Ishikawa (cell line): Measurements from ENCODE around the gene RNF213.

Source experiments
- CEBPB ChIP-seq: IDR thresholded peaks from 2 replicates; pipeline ENCODE4 v1.6.1; 2012
- CREB1 ChIP-seq: IDR thresholded peaks from 2 replicates; pipeline ENCODE4 v1.6.1; 2012; ENCODE audit warnings: low read depth
- EGR1 ChIP-seq: IDR thresholded peaks from 2 replicates; pipeline ENCODE4 v1.6.1; 2012
- EP300 ChIP-seq: IDR thresholded peaks from 2 replicates; pipeline ENCODE4 v1.6.1; 2012; ENCODE audit warnings: borderline replicate concordance
- FOXM1 ChIP-seq: IDR thresholded peaks from 2 replicates; pipeline ENCODE4 v1.6.1; 2012; ENCODE audit warnings: low read depth, borderline replicate concordance
- MAX ChIP-seq: IDR thresholded peaks from 2 replicates; pipeline ENCODE4 v1.6.1; 2012
- NFIC ChIP-seq: IDR thresholded peaks from 2 replicates; pipeline ENCODE4 v1.6.1; 2012
- RAD21 ChIP-seq: IDR thresholded peaks from 2 replicates; pipeline ENCODE4 v1.6.1; 2012; ENCODE audit warnings: low read depth
- REST ChIP-seq: IDR thresholded peaks from 2 replicates; pipeline ENCODE4 v1.6.1; 2012; ENCODE audit warnings: low read depth, mild to moderate bottlenecking
- TAF1 ChIP-seq: IDR thresholded peaks from 2 replicates; pipeline ENCODE4 v1.6.1; 2012; ENCODE audit warnings: low read depth, mild to moderate bottlenecking
- TCF12 ChIP-seq: IDR thresholded peaks from 2 replicates; pipeline ENCODE4 v1.6.1; 2012; ENCODE audit warnings: low read depth
- TEAD4 ChIP-seq: IDR thresholded peaks from 2 replicates; pipeline ENCODE4 v1.6.1; 2012
- USF1 ChIP-seq: IDR thresholded peaks from 2 replicates; pipeline ENCODE4 v1.6.1; 2012
- YY1 ChIP-seq: IDR thresholded peaks from 2 replicates; pipeline ENCODE4 v1.6.1; 2012; ENCODE audit warnings: low read depth
- ZBTB7A ChIP-seq: IDR thresholded peaks from 2 replicates; pipeline ENCODE4 v1.6.1; 2012; ENCODE audit warnings: low read depth

The RNF213 gene

GRCh38 chr17:80263253-80264204 lies 2.9 kb downstream of the RNF213 start:
- TF ChIP-seq NFIC (no peak), CEBPB (no peak), EGR1 (no peak), REST (no peak), USF1 (0 out of 2 replicates have a peak, but pooled peaks have one; percentile 34), TEAD4 (no peak), FOXM1 (no peak)

GRCh38 chr17:80264205-80265075 lies 3.8 kb downstream of the RNF213 start:
- TF ChIP-seq TCF12 (no peak), NFIC (no peak), RAD21 (no peak), MAX (no peak), TEAD4 (no peak), FOXM1 (no peak), EGR1 (no peak)

GRCh38 chr17:80265205-80266068 lies 4.8 kb downstream of the RNF213 start:
- TF ChIP-seq TCF12 (no peak), TAF1 (no peak), EGR1 (no peak), RAD21 (no peak), CEBPB (no peak), CREB1 (no peak), ZBTB7A (no peak)

GRCh38 chr17:80267391-80267790 lies 6.7 kb downstream of the RNF213 start:
- TF ChIP-seq USF1 (no peak), MAX (no peak), YY1 (no peak), RAD21 (no peak), ZBTB7A (no peak), EGR1 (no peak), REST (no peak), TEAD4 (no peak), TCF12 (no peak), NFIC (no peak), CREB1 (no peak), EP300 (no peak), TAF1 (no peak), FOXM1 (no peak)

GRCh38 chr17:80268427-80268826 lies 7.8 kb downstream of the RNF213 start:
- TF ChIP-seq YY1 (no peak), ZBTB7A (no peak), EP300 (no peak), REST (no peak), CEBPB (no peak), RAD21 (no peak), USF1 (no peak), CREB1 (no peak), EGR1 (no peak), TAF1 (no peak), FOXM1 (no peak), MAX (no peak), TEAD4 (no peak), TCF12 (no peak), NFIC (no peak)
